ENCODE measurements around the gene ARHGEF5. TPM values are rescaled to one million over a fixed set of nuclear protein-coding genes. Genes with fewer than 3 reads are reported as not detected.
"Not testable (repeated sequence)": the region's sequence is repeated elsewhere in the genome, so short reads cannot be mapped to it uniquely, and the experiment has no call there.

Gene ARHGEF5
- polyA plus RNA-seq, 3 donors, result 17.6 to 34.9 (median 32.8) TPM

GRCh38 chr7:144418931-144419330 is 63.7 kb downstream of the ARHGEF5 start:
- DNase-seq, result not testable (repeated sequence)

GRCh38 chr7:144427539-144427938 is 72.3 kb downstream of the ARHGEF5 start:
- DNase-seq, result not testable (repeated sequence)

- no peak for DNase-seq
Observed at GRCh38 chr7:144428431-144428830, 73.2 kb downstream of the ARHGEF5 start.

Other genes with a start within 250 kb of the ARHGEF5 start
- not detected for gene OR2A2, start 245.8 kb upstream of the ARHGEF5 start, polyA plus RNA-seq (ENCODE audit: insufficient read length in 3 of 3)
- under 1 TPM in 1 of 3 donors, not detected in 2; 0.09 TPM for gene OR2A14, start 232.2 kb upstream of the ARHGEF5 start, polyA plus RNA-seq (ENCODE audit: insufficient read length in 3 of 3)
- gene CTAGE4, start 171.9 kb upstream of the ARHGEF5 start, polyA plus RNA-seq (ENCODE audit: insufficient read length in 3 of 3), result 10 to 100 TPM in 1 of 3 donors, 1 to 10 TPM in 2; 1.7 to 10.5 (median 3.1) TPM
- gene ARHGEF35, start 159.6 kb upstream of the ARHGEF5 start, polyA plus RNA-seq (ENCODE audit: insufficient read length in 3 of 3), result 10 to 100 TPM; 18.4 to 27.3 (median 19.5) TPM
- gene OR2A42, start 115.8 kb upstream of the ARHGEF5 start, polyA plus RNA-seq (ENCODE audit: insufficient read length in 3 of 3), result 1 to 10 TPM in 2 of 3 donors, under 1 TPM in 1; 0.58 to 2.7 (median 2.5) TPM
- gene OR2A7, start 90.6 kb upstream of the ARHGEF5 start, polyA plus RNA-seq (ENCODE audit: insufficient read length in 3 of 3), result 10 to 100 TPM in 2 of 3 donors, 1 to 10 TPM in 1; 3.2 to 21.1 (median 19.6) TPM
- gene CTAGE8, start 86.1 kb upstream of the ARHGEF5 start, polyA plus RNA-seq (ENCODE audit: insufficient read length in 3 of 3), result 10 to 100 TPM in 1 of 3 donors, 1 to 10 TPM in 2; 5.3 to 16.3 (median 8.2) TPM
- gene OR2A1, start 43.0 kb upstream of the ARHGEF5 start, polyA plus RNA-seq (ENCODE audit: insufficient read length in 3 of 3), result 1 to 10 TPM in 2 of 3 donors, under 1 TPM in 1; 0.51 to 1.2 (median 1.2) TPM
- gene NOBOX, start 48.3 kb downstream of the ARHGEF5 start, polyA plus RNA-seq (ENCODE audit: insufficient read length in 3 of 3), result not detected

Measured in renal pelvis (tissue), 4 donors.